ENCODE results near the gene SH3GLB2.

The SH3GLB2 gene

DNA sequence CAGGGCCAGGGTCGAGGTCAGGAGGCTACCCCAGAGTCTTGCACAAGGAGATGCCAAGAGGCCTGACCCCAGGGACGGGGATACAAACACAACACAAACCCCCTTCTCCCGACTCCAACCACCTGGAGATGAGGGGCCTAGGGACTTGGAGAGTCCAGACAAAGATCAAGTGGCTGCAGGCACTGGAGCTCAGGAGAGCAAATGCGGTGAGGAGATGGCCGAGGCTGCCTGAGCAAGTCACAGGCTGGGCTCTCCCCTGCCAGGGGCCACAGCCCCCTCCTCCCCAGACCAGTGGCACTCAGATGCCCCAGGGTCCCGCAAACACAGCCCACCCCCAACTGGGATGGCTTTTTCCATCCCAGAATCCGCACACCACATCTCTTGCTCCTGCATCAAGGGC lies 15.8 kb downstream of the SH3GLB2 start:
- Histone ChIP-seq H3K4me1 (ENCODE audit: insufficient read depth, low read length) (no peaks in the 10 kb centered on the region), H3K9me3 (ENCODE audit: insufficient read depth, low read depth, low read length) (no peaks in the 10 kb centered on the region), H3K36me3 (ENCODE audit: insufficient read depth, low read depth, low read length) (peaks cover 54% of the 10 kb centered on the region), H3K27ac (ENCODE audit: low read length) (no peak overlapping the region), H3K9ac (ENCODE audit: low read depth, low read length) (no peak overlapping the region), H3K4me3 (ENCODE audit: low read length) (no peak overlapping the region), H3K27me3 (ENCODE audit: insufficient read depth, low read length) (no peaks in the 10 kb centered on the region)

DNA sequence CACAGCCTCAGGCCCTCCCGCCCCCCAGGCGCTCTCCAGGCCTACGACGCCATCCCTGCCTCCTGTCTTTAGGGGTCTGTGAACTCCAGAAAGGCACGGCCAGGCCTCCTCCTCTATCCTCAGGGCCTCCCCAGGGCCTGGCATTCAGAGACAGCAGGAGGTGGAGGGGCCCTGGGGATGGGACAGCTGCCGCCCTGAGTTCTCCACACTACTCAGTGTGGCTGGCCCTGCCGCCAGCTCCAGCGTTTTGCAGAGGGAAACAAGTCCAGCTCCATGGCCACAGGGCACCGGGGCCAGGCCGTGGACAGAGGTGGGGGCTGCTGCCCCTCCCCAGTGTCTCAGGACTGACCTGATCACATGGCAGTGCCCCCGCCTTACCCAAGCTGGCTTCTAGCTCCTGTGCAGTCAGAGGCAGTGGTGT lies 16.4 kb downstream of the SH3GLB2 start:
- peaks cover 59% of the 10 kb centered on the region for H3K36me3 ChIP-seq (ENCODE audit: insufficient read depth, low read depth, low read length)
- no peaks in the 10 kb centered on the region for H3K27me3 ChIP-seq (ENCODE audit: insufficient read depth, low read length)
- H3K9me3 ChIP-seq (ENCODE audit: insufficient read depth, low read depth, low read length), result no peaks in the 10 kb centered on the region
- H3K9ac ChIP-seq (ENCODE audit: low read depth, low read length), result no peak overlapping the region
- no peaks in the 10 kb centered on the region for H3K4me1 ChIP-seq (ENCODE audit: insufficient read depth, low read length)
- H3K27ac ChIP-seq (ENCODE audit: low read length), result no peak overlapping the region
- no peak overlapping the region for H3K4me3 ChIP-seq (ENCODE audit: low read length)

DNA sequence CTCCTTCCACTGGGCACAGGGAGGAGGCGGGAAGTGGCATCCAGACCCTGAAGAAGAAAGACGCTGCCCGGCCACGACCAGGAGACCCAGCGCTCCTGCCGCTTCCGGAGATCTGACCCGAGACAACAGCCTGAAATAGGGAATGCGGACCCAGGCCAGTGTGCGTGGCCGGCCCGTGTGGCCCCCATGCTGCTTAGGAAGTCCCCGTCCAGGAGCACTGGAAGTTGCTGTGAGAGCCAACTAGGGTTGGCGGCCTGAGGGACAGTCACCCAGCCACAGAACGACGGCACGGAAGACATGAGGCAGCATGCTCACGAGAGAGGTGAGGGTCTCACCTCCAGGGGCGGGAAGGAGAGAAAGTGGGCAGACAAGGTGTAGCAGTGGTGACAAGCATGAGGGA lies 17.0 kb downstream of the SH3GLB2 start:
- H3K9me3 ChIP-seq (ENCODE audit: insufficient read depth, low read depth, low read length), result no peaks in the 10 kb centered on the region
- H3K36me3 ChIP-seq (ENCODE audit: insufficient read depth, low read depth, low read length), result peaks cover 64% of the 10 kb centered on the region
- H3K4me1 ChIP-seq (ENCODE audit: insufficient read depth, low read length), result no peaks in the 10 kb centered on the region
- no peak overlapping the region for H3K27ac ChIP-seq (ENCODE audit: low read length)
- no peaks in the 10 kb centered on the region for H3K27me3 ChIP-seq (ENCODE audit: insufficient read depth, low read length)
- H3K4me3 ChIP-seq (ENCODE audit: low read length), result no peak overlapping the region
- H3K9ac ChIP-seq (ENCODE audit: low read depth, low read length), result no peak overlapping the region

DNA sequence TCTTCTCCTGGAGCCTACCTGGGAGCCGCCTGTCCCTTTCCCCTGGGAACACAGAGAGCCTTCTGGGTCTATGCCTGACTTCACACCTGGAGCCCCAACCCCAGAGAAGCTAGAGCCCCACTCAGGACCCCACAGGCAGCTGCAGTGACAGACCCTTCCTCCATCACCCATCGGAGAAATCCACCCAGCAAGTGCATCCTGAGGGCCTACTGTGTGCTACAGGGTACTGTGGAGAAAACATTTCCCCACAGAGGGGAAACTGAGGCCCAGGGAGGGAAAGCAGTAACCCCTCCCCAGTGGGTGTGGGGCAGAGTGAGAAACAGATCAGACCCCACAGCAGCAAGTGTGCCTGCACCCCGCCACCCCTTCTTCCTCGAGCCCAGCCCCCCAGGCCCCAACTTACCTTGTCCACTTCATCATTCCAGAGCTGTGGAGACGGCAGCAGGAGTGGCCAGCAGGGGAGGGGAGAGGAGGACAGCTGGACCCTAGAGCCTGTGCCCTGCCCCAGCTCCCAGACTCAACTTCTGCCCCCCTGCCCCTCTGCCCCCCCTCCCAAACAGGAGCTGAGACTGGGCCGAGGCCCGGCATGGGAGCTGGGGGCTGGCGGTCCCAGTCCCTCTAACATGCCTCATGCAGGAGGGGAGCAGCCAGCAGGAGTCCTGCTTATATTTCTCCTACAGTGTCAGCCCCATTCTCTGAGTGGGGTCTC lies 17.7 kb downstream of the SH3GLB2 start:
- no peak overlapping the region for H3K4me3 ChIP-seq (ENCODE audit: low read length)
- H3K36me3 ChIP-seq (ENCODE audit: insufficient read depth, low read depth, low read length), result peaks cover 71% of the 10 kb centered on the region
- no peaks in the 10 kb centered on the region for H3K27me3 ChIP-seq (ENCODE audit: insufficient read depth, low read length)
- H3K4me1 ChIP-seq (ENCODE audit: insufficient read depth, low read length), result no peaks in the 10 kb centered on the region
- no peak overlapping the region for H3K27ac ChIP-seq (ENCODE audit: low read length)
- H3K9me3 ChIP-seq (ENCODE audit: insufficient read depth, low read depth, low read length), result no peaks in the 10 kb centered on the region
- no peak overlapping the region for H3K9ac ChIP-seq (ENCODE audit: low read depth, low read length)

DNA sequence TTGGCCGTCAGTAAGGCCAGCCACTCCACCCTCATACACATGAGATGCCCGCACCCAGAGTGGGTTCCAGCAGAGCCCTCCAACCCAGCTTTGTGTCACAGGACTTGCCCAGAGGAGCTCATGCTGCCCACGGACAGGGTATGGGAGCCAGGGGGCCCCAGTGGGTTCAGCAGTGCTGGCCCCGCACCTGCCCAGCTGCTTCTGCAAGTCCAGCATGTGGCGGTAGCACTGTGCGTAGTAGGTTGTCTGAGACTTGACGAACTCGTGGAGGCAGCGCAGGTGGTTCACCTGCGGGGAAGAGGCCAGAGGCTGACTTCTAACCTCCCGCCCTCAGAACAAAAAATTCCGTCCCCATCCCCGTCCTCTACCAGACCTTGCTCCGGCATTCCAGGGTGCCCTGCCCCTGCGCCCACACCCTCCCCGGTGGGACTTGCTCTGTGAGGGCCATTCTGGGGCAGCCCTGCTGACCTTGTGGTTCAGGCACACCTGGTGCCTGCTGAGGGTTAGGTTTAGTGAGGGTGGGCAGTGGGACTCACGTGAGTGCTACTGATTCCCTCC lies 18.5 kb downstream of the SH3GLB2 start:
- H3K4me1 ChIP-seq (ENCODE audit: insufficient read depth, low read length), result no peaks in the 10 kb centered on the region
- no peak overlapping the region for H3K4me3 ChIP-seq (ENCODE audit: low read length)
- no peaks in the 10 kb centered on the region for H3K9me3 ChIP-seq (ENCODE audit: insufficient read depth, low read depth, low read length)
- H3K27me3 ChIP-seq (ENCODE audit: insufficient read depth, low read length), result no peaks in the 10 kb centered on the region
- peaks cover 72% of the 10 kb centered on the region for H3K36me3 ChIP-seq (ENCODE audit: insufficient read depth, low read depth, low read length)
- H3K9ac ChIP-seq (ENCODE audit: low read depth, low read length), result no peak overlapping the region
- no peak overlapping the region for H3K27ac ChIP-seq (ENCODE audit: low read length)

DNA sequence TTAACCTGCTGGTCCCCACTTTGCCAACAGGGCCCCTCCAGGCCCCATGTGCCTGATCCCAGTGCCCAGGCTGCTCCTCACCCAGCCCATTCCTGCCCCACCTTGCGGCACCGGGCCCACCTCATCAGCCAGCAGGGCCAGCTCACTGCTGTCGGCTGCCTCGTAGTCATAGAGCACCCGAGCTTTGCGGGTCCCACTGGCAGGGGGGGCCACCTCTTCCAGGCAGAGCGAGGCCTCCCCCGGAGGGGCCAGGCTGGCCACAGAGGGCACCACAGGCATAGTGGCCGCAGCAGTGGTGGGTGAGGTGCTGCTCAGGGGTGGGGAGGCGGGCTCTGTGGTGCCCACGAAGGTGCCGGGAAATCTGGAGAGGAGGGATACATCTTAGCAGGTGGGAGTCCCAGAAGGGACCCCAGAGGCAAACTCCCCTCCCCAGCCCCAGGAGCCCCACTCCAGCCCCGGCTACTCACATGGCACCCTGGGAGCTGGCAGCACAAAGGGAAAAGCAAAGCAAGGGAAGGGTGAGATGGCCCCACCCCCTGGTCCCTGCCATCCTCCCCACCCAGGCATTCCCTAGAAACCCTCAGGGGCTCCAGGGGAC lies 19.0 kb downstream of the SH3GLB2 start:
- no peak overlapping the region for H3K27ac ChIP-seq (ENCODE audit: low read length)
- no peak overlapping the region for H3K4me3 ChIP-seq (ENCODE audit: low read length)
- H3K9ac ChIP-seq (ENCODE audit: low read depth, low read length), result no peak overlapping the region
- no peaks in the 10 kb centered on the region for H3K27me3 ChIP-seq (ENCODE audit: insufficient read depth, low read length)
- peaks cover 68% of the 10 kb centered on the region for H3K36me3 ChIP-seq (ENCODE audit: insufficient read depth, low read depth, low read length)
- H3K4me1 ChIP-seq (ENCODE audit: insufficient read depth, low read length), result no peaks in the 10 kb centered on the region
- H3K9me3 ChIP-seq (ENCODE audit: insufficient read depth, low read depth, low read length), result no peaks in the 10 kb centered on the region

DNA sequence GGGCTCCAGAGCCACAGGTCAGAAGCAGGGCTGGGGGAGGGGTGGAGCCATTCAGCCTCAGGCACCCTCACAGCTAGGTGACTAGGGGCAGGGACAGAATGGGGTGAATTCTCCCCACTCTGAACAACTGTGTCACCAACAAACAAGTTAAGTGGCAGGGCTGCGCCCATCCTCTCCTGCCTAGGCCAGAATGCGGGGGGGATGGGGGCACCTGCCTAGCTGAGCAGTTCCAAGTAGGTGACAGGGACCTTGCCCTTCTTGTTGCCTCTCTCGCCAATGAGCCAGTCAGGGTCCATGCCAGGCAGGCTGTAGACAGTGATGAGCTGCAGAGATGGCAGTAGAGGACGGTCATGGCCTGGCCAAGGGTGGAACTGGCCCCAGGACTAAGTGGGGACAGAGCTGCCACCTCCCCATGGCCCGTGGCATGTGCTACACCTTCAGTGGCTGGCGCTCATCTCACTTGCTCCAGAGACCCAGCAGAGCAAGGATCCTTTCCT lies 19.6 kb downstream of the SH3GLB2 start:
- H3K4me1 ChIP-seq (ENCODE audit: insufficient read depth, low read length), result no peaks in the 10 kb centered on the region
- no peak overlapping the region for H3K4me3 ChIP-seq (ENCODE audit: low read length)
- no peaks in the 10 kb centered on the region for H3K9me3 ChIP-seq (ENCODE audit: insufficient read depth, low read depth, low read length)
- no peak overlapping the region for H3K9ac ChIP-seq (ENCODE audit: low read depth, low read length)
- no peak overlapping the region for H3K27ac ChIP-seq (ENCODE audit: low read length)
- peaks cover 68% of the 10 kb centered on the region for H3K36me3 ChIP-seq (ENCODE audit: insufficient read depth, low read depth, low read length)
- H3K27me3 ChIP-seq (ENCODE audit: insufficient read depth, low read length), result no peaks in the 10 kb centered on the region

DNA sequence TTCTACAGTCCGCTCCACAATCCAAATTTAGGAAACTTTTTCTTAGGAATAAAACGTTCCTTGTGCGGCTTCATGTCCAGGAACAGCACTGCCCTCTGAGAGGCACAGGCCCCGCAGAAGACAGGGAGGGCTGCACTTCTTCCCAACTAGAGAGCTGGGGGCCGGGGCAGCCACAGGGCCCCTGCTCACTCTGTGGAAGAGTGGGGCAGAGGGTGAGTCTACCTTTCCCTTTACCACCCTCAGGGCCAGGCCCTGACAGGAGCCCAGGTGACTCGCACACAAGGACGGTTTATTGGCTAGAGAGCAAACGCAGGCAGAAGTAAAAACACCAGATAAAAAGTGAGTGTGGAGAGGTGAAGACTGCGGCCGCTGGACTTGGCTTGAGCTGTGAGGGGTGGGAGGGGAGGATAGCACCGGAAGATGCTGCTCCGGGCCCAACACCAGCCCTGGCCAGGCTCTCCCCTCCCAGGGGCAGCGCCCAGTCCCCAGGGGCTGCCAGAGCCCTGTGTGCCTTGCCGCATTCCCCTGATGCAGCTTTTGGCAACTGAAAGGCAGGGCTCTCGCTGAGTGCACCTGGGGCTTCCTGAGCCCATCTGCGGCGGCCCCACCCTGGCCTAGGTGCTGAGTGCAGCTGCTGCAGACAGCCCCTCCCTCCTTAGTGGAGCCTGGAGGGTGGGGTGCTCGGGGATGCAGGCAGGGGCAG lies 20.2 kb downstream of the SH3GLB2 start:
- Histone ChIP-seq H3K4me1 (ENCODE audit: insufficient read depth, low read length) (no peaks in the 10 kb centered on the region), H3K4me3 (ENCODE audit: low read length) (no peak overlapping the region), H3K36me3 (ENCODE audit: insufficient read depth, low read depth, low read length) (peaks cover 68% of the 10 kb centered on the region), H3K27ac (ENCODE audit: low read length) (no peak overlapping the region), H3K9me3 (ENCODE audit: insufficient read depth, low read depth, low read length) (no peaks in the 10 kb centered on the region), H3K9ac (ENCODE audit: low read depth, low read length) (no peak overlapping the region), H3K27me3 (ENCODE audit: insufficient read depth, low read length) (no peaks in the 10 kb centered on the region)

DNA sequence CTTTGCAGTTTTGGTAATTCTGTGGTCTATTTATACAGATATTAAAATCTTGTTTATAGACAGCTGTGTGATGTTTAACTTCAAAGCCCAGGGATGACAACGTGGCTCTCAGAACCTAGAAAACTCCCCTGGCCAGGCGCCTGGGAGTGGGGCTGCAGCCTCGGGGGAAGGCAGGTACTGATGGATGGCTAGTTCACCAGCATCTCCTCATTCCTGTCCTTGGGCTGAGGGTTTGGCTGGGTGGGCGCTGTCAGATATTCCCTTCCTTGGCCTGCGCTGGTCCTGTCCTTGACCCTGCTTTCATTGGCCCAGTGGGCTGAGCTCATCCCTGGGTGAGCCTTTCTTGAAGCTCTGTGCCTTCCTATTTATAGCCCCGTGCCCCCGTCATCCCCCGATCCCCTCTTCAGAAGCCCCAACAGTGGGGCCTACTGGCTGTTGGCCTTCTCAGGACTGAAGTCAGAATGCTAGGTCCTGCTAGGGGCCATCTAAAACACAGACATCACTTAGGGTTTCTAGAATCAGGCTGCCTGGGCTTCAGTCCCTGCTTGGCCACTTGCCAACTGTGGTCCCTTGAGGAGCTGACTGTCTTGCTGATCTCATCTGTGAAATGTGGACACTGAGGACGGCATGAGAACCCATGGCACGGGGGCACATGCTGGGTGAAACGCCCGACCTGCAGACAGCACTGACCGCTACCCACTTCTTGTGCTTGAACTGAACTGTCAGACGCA lies 20.9 kb downstream of the SH3GLB2 start:
- Histone ChIP-seq H3K9ac (ENCODE audit: low read depth, low read length) (no peak overlapping the region), H3K9me3 (ENCODE audit: insufficient read depth, low read depth, low read length) (no peaks in the 10 kb centered on the region), H3K4me3 (ENCODE audit: low read length) (no peak overlapping the region), H3K4me1 (ENCODE audit: insufficient read depth, low read length) (no peaks in the 10 kb centered on the region), H3K27me3 (ENCODE audit: insufficient read depth, low read length) (no peaks in the 10 kb centered on the region), H3K27ac (ENCODE audit: low read length) (no peak overlapping the region), H3K36me3 (ENCODE audit: insufficient read depth, low read depth, low read length) (peaks cover 68% of the 10 kb centered on the region)

DNA sequence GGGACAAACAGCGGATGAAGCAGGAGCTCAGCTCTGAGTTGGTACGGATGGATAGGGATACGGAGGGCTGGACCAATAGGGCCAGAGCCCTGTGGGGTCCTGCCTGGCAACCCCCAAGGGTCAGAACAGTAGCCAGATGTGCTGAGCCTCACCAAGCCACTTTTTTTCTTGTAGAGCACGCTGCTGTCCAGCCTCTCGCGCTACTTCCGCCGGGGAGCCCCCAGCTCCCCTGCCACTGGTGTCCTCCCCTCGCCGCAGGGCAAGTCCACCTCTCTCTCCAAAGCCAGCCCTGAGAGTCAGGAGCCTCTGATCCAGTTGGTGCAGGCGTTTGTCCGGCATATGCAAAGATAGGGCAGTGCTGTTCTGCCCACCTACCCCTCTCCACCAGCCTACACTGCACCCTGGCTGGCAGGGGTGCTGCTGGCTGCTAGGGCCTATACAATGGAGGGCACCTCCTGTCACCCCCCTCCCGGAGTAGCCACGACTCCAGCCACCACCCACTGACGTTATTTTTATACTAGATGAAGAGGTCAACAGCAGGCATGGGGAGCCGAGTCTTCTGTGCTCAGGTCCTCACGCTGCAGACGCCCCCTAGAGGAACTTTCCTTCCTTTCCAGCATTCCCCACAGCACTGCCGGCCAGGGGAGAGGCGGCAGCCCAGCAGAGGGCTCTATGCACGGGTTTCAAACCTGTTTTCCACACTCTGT lies 21.6 kb downstream of the SH3GLB2 start:
- Histone ChIP-seq H3K9ac (ENCODE audit: low read depth, low read length) (no peak overlapping the region), H3K4me3 (ENCODE audit: low read length) (no peak overlapping the region), H3K9me3 (ENCODE audit: insufficient read depth, low read depth, low read length) (no peaks in the 10 kb centered on the region), H3K27me3 (ENCODE audit: insufficient read depth, low read length) (no peaks in the 10 kb centered on the region), H3K36me3 (ENCODE audit: insufficient read depth, low read depth, low read length) (peaks cover 73% of the 10 kb centered on the region), H3K27ac (ENCODE audit: low read length) (no peak overlapping the region), H3K4me1 (ENCODE audit: insufficient read depth, low read length) (no peaks in the 10 kb centered on the region)
